Measurements from ENCODE around the gene RARRES2.

RARRES2 gene

DNA sequence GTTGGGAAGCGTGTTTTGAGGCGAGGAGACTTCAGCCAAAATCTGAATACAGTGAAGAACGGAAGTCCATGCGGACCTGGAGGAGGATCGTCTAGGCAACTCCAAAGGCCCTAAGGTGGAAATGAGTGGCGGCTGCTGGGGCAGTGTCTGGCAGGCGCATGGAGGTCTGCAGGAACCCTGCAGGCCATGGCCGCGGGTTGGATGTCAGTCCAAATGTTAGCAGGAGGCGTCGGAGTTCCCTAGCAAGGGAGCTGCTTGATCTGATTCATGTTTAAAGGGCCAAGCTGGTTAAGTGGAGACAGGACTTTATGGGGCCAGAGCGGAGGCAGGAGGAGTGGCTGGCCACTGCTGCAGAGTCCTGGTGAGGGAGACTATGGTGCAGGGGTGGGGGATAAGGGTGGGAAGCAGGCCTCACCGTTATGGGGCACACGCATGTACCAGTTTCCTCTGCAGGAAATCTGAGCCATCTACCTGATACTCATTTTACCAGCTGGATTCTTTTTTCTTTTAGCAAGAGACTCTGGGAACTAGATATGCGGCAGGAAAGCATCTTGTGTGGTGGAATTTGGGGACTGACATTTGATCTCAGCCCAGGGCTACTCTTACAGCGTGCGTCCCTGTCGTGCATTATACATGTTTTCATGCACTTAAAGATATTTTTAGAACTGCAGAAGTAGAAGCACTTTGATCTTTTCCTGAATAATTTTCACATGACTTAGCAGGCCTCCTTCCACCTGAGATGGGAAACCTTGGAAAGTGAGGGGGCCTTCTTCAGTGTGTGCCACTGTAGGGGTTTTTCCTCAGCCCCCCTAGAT lies 20.6 kb upstream of the RARRES2 start:
- no peak for DNase-seq (ENCODE audit: low spot score)

DNA sequence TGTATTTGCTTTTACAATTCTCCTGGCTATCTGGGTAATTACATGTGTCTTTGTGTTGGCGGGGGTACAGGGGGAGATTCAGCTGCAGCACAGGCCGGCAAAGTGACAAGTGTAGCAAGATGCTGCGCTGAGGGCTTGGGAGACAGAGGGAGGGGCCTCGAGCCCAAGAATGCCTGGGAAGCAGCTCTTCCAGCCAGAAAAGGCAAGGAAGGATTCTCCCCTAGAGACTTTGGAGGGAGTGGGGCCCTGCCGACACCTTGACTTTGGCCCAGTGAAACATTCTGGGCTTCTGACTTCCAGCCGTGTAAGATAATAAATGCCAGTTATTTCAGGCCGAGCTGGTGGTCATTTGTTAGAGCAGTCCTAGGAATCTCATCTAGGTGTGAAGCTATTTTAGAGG lies 20.0 kb upstream of the RARRES2 start:
- no peak for DNase-seq (ENCODE audit: low spot score)

DNA sequence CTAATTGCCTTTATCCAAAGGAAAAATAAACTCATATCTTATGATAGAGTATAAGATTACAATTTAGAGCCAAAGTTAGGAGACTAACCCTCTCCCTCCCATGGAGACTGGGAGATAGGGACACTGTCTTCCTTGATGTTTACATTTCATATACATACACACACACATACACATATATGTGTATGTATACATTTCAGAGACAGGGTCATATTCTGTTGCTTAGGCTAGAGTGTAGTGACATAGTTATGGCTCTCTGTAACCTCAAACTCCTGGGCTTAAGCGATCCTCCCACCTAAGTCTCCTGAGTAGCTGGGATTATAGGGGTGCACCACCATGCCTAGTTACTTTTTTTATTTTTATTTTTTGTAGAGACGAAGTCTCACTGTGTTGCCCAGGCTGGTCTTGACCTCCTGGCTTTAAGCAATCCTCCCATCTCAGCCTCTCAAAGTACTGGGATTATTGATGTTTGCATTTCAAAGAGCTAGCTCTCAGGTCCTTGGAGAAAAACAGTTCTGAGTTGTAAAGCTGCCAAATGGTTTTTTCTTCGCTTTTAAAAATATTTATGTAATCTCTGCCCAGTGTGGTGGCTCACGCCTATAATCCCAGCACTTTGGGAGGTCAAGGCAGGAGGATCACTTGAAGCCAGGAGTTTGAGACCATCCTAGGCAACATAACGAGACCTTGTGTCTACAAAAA lies 19.1 kb upstream of the RARRES2 start:
- DNase-seq (ENCODE audit: low spot score), result no peak

DNA sequence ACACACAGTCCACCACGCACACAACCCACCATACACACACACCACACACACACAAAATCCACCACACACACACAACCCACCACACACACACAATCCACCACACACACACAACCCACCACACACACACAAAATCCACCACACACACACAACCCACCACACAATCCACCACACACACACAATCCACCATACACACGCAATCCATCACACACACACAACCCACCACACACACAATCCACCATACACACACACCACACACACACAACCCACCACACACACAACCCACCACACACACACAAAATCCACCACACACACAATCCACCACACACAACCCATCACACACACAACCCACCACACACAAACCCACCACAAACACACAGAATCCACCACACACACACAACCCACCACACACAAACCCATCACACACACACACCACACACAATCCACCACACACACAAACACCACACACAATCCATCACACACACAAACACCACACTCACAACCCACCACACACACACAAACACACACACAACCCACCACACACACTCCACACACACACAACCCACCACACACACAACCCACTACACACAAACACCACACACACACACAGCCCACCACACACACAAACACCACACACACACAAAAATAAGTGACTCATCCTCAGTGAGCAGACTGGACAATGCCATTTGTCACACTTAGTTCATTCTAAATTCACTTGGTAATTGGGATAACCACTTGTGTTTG lies 18.4 kb upstream of the RARRES2 start:
- DNase-seq (ENCODE audit: low spot score), result no peak

DNA sequence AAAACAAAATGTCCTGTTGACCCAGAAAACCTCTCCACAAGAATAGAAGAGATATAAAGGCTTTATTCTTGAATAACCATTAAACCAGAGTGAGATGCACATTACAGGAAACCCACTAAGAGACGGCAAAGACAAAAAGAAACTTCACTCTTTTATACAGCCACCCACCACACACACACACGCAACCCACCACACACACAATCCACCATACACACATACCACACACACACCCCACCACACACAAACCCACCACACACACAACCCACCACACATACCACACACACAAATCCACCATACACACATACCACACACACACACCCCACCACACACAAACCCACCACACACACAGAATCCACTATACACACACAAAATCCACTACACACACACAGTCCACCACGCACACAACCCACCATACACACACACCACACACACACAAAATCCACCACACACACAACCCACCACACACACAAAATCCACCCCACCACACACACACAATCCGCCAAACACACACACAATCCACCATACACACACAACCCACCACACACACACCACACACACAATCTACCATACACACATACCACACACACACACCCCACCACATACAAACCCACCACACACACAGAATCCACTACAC lies 17.7 kb upstream of the RARRES2 start:
- DNase-seq (ENCODE audit: low spot score), result no peak

DNA sequence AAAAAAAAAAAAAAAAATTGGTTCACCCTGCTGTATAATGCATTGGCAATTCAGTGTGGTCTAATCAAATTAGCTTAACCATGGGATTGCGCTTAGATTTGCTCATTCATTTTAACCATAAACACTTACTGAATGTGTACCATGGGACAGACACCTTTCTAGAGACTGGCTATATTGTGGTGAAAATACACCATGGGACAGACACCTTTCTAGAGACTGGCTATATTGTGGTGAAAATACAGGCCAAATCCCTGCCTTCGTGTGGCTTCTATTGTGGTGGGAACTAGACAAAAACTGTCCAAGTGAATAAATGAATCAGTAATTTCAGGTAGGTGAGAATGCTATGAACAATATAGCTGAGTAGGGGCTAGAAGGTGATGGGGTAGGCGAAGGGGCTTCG lies 17.0 kb upstream of the RARRES2 start:
- DNase-seq (ENCODE audit: low spot score), result no peak

DNA sequence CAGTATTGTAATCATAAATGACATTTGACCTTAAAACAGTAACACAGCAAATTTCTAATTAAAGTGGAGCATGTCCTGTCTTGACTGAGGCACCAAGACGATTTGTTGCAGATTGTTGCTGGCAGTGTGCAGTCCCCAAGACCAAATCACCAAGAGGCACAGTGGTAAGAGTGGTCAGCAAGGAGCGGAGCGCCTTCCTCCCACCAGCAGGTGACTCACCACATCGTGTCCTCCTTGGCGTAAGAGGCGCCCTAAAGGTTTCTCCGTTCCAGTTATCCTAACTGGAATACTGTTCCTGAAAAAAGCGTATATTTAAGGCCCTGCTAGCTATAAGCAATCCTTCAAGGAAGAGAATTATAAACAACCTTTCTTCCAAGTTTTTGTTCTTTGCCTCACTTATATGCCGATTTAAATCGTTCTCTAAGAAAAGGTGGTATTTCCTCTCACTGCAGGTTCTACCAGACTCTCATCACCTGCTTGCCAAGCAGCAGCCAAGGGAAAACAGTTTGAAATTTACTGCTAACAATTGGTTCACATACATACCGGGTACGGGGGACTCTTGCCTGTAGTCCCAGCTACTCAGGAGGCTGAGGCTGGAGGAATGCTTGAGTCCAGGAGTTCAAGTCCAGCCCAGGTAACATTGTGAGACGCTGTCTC lies 16.5 kb upstream of the RARRES2 start:
- DNase-seq (ENCODE audit: low spot score), result no peak

DNA sequence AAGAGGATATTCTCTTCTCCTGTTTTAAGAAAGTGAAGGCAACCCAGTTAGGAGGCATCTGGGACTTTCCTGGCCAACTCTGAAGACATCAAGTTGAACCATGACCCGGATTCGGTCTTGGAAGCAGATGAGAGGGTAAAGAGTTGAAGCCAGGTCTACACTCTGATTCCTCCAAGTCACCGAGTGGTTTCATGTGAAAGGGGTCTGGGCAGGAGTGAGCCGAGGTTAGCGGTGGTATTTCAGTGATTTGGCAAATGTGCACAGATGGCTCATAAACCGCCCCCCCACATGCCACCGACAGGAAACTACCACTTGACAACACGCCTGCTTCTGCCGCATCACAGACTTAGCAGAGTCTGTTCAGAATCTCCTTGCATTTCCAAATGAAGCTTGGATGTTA lies 15.8 kb upstream of the RARRES2 start:
- no peak for DNase-seq (ENCODE audit: low spot score)

DNA sequence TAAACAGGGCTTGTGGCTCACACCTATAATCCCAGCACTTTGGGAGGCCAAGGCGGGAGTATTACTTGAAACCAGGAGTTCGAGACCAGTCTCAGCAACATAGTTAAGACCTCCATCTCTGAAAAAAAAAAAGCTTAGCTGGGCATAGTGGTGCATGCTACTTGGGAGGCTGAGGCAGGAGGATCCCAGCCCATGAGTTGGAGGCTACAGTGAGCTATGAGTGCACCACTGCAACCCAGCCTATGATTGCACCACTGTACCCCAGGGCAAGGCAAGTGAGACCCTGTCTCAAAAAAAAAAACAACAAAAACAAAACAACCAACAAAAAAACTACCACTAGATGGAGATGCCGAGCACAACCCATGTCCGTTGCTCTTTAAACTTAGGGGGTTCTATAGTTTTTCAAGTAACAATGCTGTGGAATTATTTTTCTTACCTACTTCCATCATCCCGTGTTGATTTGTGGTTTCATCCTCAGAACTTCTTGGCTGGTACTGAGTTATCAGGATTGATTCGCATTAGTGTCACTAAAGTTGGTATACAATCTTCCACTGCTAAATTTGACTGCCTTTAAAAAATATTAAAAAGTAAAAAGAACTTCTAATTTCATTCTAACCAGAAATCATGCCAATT lies 15.0 kb upstream of the RARRES2 start:
- peak; percentile 54 for DNase-seq (ENCODE audit: low spot score)

DNA sequence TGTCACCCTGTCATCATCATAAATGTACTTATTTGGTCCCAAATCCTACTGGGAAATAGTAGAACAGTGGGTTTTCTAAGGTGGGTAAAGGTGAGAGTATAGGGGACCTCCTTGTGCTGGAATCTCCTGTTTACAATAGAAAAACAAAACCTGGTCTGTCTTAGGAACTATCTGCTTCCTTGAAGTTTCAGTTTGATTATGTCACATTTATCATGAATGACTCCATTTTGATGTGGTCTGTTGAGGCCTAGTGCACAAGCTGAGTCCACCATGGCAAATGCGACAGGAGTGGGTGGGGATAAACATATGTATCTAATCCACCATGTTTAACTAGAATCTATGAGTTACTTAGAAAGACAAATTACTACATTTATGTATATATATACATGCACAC lies 14.2 kb upstream of the RARRES2 start:
- no peak for DNase-seq (ENCODE audit: low spot score)

DNA sequence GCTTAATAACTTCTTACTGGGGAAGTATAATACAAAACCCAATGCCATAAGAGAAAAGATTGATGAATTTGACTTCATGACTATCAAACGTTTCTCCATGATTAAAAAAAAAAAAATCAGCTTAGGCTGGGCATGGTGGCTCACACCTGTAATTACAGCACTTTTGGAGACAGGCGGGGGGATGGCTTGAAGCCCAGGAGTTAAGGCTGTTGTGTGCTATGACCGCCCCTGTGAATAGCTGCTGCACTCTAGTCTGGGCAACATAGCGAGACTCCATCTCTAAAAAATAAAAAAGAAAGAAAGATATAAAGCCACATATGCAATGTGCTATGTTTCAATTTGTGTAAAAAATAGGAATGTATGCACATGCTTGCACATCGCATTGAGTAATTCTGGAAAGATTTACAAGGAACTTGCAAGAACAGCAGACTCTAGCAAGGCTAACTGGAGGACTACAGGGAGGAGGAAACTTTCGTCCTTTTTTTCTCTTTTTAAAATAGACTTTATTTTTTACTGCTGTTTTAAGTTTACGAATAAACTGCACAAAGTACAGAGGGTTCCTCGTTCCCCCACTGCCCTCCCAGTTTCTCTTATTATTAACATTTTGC lies 10.3 kb upstream of the RARRES2 start:
- peak; percentile 8 for DNase-seq (ENCODE audit: low spot score)

DNA sequence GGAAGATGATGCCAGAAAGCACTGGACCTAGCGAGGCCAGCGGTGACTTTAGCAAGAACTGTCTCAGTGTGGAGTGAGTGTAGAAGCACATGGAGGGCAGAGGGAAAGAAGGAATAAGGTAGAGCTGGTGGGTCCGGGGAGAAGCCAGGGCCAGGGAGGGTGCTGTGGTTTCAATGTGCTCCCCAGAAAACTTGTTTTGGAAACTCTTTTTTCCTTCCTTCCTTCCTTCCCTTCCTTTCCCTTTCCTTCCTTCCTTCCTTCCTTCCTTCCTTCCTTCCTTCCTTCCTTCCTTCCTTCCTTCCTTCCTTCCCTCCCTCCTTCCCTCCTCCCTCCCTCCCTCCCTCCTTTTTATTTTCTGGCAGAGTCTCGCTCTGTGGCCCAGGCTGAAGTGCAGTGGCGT lies 5.5 kb upstream of the RARRES2 start:
- no peak for DNase-seq (ENCODE audit: low spot score)

DNA sequence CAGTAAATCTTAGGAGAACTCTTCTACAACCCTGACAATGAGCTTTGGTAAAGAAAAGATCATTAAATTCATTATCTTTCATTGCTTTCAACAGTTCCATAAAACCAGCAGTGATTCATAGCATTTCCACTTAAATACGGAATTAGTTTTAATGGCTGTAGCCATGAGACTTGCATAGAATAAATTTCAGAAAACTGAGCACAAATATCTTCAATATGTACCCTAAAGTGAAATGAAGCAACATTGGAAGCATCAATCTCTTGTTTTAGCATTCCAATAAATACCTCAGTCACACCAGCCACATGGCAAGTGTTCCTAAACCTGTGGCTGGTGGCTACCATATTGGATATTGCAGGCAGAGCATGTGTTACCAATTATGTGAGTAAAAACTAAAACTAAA lies 3.6 kb upstream of the RARRES2 start:
- no peak for DNase-seq (ENCODE audit: low spot score)

DNA sequence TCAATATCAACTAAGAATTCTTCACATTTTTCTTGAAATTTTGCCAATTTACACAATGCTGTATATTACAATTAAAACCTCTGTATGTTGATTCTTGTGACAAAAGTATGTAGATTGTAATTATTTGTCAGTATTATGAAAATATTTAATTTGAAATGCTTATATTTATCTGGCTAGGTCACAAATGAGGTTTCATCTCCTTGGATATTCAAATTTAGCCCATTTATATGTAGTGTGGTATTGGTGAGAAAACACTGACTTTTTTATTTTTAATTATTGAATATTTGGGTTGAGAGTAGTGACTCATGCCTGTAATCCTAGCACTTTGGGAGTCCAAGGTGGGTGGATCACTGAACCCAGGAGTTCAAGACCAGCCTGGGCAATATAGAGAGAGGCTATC lies 2.9 kb upstream of the RARRES2 start:
- no peak for DNase-seq (ENCODE audit: low spot score)

DNA sequence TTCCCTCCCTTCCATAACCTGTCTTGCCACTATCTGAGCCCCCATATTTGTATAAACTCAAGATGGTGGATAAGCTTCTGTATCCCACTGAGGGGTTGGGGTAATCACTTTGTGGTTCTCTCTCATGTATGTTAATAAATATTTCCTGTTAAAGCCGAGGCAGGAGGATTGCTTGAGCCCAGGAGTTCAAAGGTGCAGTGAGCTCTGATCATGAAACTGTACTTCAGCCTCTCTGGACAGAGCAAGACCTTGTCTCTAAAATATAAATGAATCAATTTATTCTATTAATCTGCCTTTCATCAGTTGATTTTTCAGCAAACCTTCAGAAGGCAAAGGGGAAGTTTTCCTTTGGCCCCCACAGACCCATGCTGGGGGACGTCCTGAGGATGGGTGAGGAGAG lies 1.8 kb upstream of the RARRES2 start:
- DNase-seq (ENCODE audit: low spot score), result no peak

DNA sequence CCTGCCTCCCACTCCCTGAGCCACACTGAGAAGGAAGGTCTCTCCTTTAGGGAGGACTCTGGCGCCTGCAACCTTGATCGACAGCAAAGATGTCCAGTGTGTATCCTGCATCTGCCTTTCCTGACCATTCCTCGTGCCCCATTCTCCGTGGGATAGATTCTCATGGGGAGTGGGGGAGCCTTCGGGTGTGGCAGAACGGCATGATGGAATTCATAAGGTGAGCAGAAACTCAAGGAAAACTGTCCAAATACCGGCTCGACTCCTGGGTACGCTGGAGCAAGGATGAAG lies 636 bp upstream of the RARRES2 start:
- DNase-seq (ENCODE audit: low spot score), result no peak

DNA sequence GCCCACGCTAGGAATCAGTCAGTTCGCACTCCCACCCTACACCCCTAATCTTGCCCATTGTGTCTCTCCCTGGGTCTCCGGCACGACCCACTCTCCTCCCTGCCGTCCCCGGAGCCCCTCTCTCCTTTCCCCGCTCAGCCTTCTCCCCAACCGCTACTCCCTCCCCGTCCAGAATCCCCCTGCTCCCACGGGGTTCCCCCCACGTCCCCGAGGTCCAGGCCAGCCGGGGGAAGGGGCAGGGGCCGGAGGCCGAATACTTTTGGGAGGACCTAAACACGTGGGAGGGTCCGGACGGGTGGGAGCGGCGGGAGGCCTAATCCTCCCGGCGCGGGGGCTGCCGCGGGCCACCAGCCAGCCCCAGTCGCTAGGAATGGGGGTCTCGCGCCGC lies 560 bp downstream of the RARRES2 start:
- no peak for DNase-seq (ENCODE audit: low spot score)

DNA sequence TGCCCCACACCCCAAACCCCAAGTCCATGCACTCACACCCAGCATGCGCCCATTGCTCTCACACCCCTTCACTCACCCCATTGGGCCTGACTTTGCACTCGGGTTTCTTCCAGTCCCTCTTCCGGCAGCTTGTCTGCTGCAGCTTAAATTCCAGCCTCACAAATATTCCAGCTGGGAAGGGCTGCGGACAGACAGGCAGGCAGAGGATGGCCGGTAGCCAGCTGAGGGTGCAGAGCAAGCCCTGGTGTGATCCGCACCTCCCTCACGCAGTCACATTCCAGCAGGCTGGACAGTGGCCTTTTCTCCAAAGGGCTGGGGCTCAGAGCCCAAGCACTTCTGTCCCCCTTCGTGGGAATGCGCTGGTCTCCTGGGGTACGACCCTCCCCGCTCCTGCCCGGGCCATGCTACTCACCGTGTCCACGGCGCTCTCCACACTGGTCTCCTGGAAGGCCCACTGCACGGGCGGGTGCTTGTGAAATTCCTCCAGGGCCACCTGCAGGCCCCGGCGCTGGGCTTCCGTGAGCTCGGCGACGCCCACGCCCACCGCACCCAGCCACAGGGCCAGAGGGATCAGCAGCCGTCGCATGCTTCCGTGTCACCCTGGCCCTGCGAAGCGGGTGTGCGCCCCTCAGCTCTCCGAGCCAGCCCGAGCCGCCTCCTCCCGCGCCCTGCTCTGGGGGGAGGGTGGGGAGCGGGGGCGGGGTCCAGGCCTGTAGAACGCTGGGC lies 1.2 kb downstream of the RARRES2 start:
- DNase-seq (ENCODE audit: low spot score), result peak; percentile 50

DNA sequence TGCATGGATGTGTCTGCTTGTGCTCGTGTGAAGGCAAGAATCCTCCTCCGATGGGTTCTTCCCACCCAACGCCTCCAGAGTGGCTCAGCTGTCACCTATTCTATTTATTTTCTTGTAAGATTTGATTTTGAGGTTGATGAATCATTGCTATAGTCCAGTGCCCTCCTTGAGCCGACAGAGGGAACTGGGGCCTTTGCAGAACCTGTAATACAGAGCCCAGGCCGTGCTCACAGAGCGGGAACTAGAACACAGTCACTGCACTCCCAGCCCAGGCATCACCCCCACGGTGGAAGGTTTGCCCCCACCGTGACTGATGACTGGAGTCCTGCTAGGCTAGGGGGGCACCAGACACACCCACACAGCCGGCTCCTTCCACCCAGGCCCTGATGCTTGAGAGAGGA lies 2.0 kb downstream of the RARRES2 start:
- DNase-seq (ENCODE audit: low spot score), result no peak

DNA sequence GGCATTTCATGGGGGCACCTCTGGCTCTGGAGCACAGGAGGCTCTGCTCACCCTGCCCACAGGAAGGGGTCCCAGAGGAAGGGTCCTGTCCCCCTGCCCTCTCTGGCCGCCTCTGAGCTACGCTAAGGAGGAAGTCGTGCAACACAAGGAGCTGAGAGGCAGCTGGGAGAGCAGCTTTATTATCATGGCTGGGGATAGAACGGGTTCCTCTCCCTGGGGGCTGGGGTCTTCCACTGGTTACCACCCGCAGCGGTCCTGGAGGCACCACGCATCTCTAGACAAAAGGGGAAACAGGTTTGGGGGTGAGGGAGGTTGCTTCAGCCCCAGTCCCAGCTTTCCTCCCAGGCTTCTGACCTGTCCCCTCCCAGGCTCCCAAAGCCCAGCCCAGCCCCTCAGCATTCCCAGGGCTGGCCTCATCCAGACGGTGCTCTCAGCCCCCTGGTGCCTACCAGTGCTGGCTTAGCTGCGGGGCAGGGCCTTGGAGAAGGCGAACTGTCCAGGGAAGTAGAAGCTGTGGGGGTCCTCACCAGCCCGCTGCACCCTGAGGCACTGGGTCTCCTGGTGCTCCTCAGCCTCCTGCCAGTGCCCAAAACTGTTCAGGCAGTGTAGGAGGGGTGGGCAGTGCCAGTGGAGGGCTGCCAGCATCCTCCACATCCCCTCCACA lies 3.1 kb downstream of the RARRES2 start:
- no peak for DNase-seq (ENCODE audit: low spot score)
